ENCODE measurements around the gene KRTAP5-2.

- TF ChIP-seq JUNB (CRISPR knock-in tag; conservative IDR thresholded peaks at IDR 0.05) (no peak), POLR2A (conservative IDR thresholded peaks at IDR 0.05) (no peak), SLC30A9 (CRISPR knock-in tag; IDR thresholded peaks at IDR 0.05) (no peak)
Observed at GRCh38 chr11:1633864-1634263, 35.8 kb upstream of the KRTAP5-2 start.

All from K562 (cell line).